Thyroid gland (tissue), 4 donors: Measurements from ENCODE around the gene SCUBE2. TPM values are rescaled to one million over a fixed set of nuclear protein-coding genes. Genes with fewer than 3 reads are reported as not detected.

Source experiments
- DNase-seq, 2 donors: peaks; one replicate each; pipeline ENCODE4 v3.0.0-alpha.2; 2019
- H3K27ac ChIP-seq, 3 donors: fragments of 200-600 bp; sonication (generic); 1 replicate in 2 of 3; 2 replicates in 1 of 3; pipeline ENCODE4 v1.5.1; 2016 to 2019; ENCODE audit warnings: mild to moderate bottlenecking in 1 of 3, moderate library complexity in 1 of 3
- H3K27me3 ChIP-seq: fragments of 200-600 bp; sonication (generic); one replicate; pipeline ENCODE4 v1.5.1; 2019
- H3K36me3 ChIP-seq, 2 donors: fragments of 200-600 bp; sonication (generic); one replicate each; pipeline ENCODE4 v1.5.1; 2016 to 2019
- H3K4me1 ChIP-seq, 2 donors: fragments of 200-600 bp; sonication (generic); one replicate each; pipeline ENCODE4 v1.5.1; 2017 to 2019
- H3K4me3 ChIP-seq, 3 donors: fragments of 200-600 bp; sonication (generic); replicated peaks in 1 of 3; 1 replicate in 2 of 3; 2 replicates in 1 of 3; pipeline ENCODE4 v1.5.1; 2016; ENCODE audit warnings: mild to moderate bottlenecking in 1 of 3
- H3K9me3 ChIP-seq: fragments of 200-600 bp; sonication (generic); one replicate; pipeline ENCODE4 v1.5.1; 2017
- CTCF ChIP-seq, 6 experiments: fragments of 200-600 bp in 3 of 6; fragments of 450-650 bp in 3 of 6; sonication (generic) in 3 of 6; IDR thresholded peaks; one replicate each; pipeline ENCODE4 v1.5.1; 2016 to 2019; ENCODE audit warnings: antibody characterized with exemption in 6 of 6, mild to moderate bottlenecking in 2 of 6, inconsistent platforms in 1 of 6, moderate library complexity in 1 of 6
- POLR2A ChIP-seq, 2 donors: fragments of 450-650 bp; IDR thresholded peaks; one replicate each; pipeline ENCODE4 v1.6.1; 2017; ENCODE audit warnings: antibody characterized with exemption in 2 of 2, mild to moderate bottlenecking in 2 of 2, moderate library complexity in 1 of 2
- WGBS, 2 donors: methylation state at CpG; one replicate each; pipeline ENCODE4 v1.1.5; 2017; 5-methylcytosine and 5-hydroxymethylcytosine counted together
- intact Hi-C: fragments of 100-400 bp; cut with DNase I; formaldehyde crosslinking; loops from one replicate; pipeline ENCODE4 v1.15.1; 2023
- total RNA-seq, 4 donors: library from RNA; depleted of rRNA; stranded (reverse); fragments of >200 nt; gene quantifications; one replicate each; pipeline ENCODE4 v1.2.3, GENCODE V29; 2016

SCUBE2 gene
- total RNA-seq, 4 donors from 2014 or later: 1.2 to 4.9 (median 3.1) TPM

- no peak for TF ChIP-seq POLR2A (IDR thresholded peaks at IDR 0.05)
- no peak for TF ChIP-seq CTCF (IDR thresholded peaks at IDR 0.05)
- WGBS, 2 donors: 92 to 95% methylated on average over 9 of the region's 9 CpGs
- no peaks in the 10 kb centered on the region for H3K27me3 ChIP-seq
- H3K4me3 ChIP-seq: no peak overlapping the region
- H3K27ac ChIP-seq: no peak overlapping the region
- no peak for DNase-seq
- no peaks in the 10 kb centered on the region for H3K9me3 ChIP-seq
- H3K4me1 ChIP-seq: no peaks in the 10 kb centered on the region
- no peaks in the 10 kb centered on the region for H3K36me3 ChIP-seq
- intact Hi-C loops: loop anchor here (5.0 kb wide), 1 partner anchor 109 kb away; no protein-coding TSS in a partner anchor
Observed at GRCh38 chr11:9022961-9023680, 68.3 kb downstream of the SCUBE2 start.

- WGBS, 2 donors: 71 to 73% methylated on average over 8 of the region's 8 CpGs
- TF ChIP-seq CTCF (IDR thresholded peaks at IDR 0.05) (no peak), POLR2A (IDR thresholded peaks at IDR 0.05) (no peak)
- H3K27ac ChIP-seq: no peak overlapping the region
- peaks cover 0 to 6% of the 10 kb centered on the region in 2 donors for H3K4me1 ChIP-seq
- no peaks in the 10 kb centered on the region for H3K27me3 ChIP-seq
- H3K4me3 ChIP-seq: no peak overlapping the region
- intact Hi-C loops: loop anchor here (5.0 kb wide), 1 partner anchor 111 kb away; no protein-coding TSS in a partner anchor
- DNase-seq: no peak
- H3K36me3 ChIP-seq: no peaks in the 10 kb centered on the region
- no peaks in the 10 kb centered on the region for H3K9me3 ChIP-seq
Observed at GRCh38 chr11:9020916-9021315, 70.5 kb downstream of the SCUBE2 start.

GRCh38 chr11:9019861-9020260, 71.5 kb downstream of the SCUBE2 start:
- no peak for TF ChIP-seq POLR2A (IDR thresholded peaks at IDR 0.05)
- no peak for TF ChIP-seq CTCF (IDR thresholded peaks at IDR 0.05)
- H3K9me3 ChIP-seq: no peaks in the 10 kb centered on the region
- H3K4me1 ChIP-seq: peaks cover 0 to 6% of the 10 kb centered on the region in 2 donors
- H3K27ac ChIP-seq: no peak overlapping the region
- no peaks in the 10 kb centered on the region for H3K27me3 ChIP-seq
- 93 to 96% methylated on average over 6 of the region's 6 CpGs for WGBS, 2 donors
- intact Hi-C loops: loop anchor here (5.0 to 10.0 kb wide), 2 partner anchors 112 to 475 kb away; no protein-coding TSS in a partner anchor
- no peak overlapping the region for H3K4me3 ChIP-seq
- no peak for DNase-seq
- no peaks in the 10 kb centered on the region for H3K36me3 ChIP-seq

GRCh38 chr11:9017773-9018172, 73.6 kb downstream of the SCUBE2 start:
- Histone ChIP-seq H3K27ac (no peak overlapping the region), H3K27me3 (no peaks in the 10 kb centered on the region), H3K36me3 (no peaks in the 10 kb centered on the region), H3K4me1 (peaks cover 0 to 6% of the 10 kb centered on the region in 2 donors), H3K4me3 (no peak overlapping the region), H3K9me3 (no peaks in the 10 kb centered on the region)
- 69 to 73% methylated on average over 5 of the region's 5 CpGs for WGBS, 2 donors
- TF ChIP-seq CTCF (IDR thresholded peaks at IDR 0.05) (no peak), POLR2A (IDR thresholded peaks at IDR 0.05) (no peak)
- DNase-seq: peak; percentile 7 to 17
- intact Hi-C loops: loop anchor here (10.0 kb wide), 1 partner anchor 477 kb away; no protein-coding TSS in a partner anchor
